CD4-positive, alpha-beta T cell treated with Interleukin-15 for 1 hour (primary cell): ENCODE measurements around the gene TMED4.
"Not testable (repeated sequence)": the region's sequence is repeated elsewhere in the genome, so short reads cannot be mapped to it uniquely, and the experiment has no call there.

Experiments
- DNase-seq: peaks from one replicate; pipeline ENCODE4 v3.0.0-alpha.2; 2020

The TMED4 gene

GRCh38 chr7:44568771-44569560, 13.1 kb downstream of the TMED4 start:
- no peak for DNase-seq

GRCh38 chr7:44567884-44568283, 14.1 kb downstream of the TMED4 start:
- no peak for DNase-seq

- no peak for DNase-seq
Observed at GRCh38 chr7:44566680-44567079, 15.4 kb downstream of the TMED4 start.

GRCh38 chr7:44565795-44566559, 16.1 kb downstream of the TMED4 start:
- no peak for DNase-seq

GRCh38 chr7:44565097-44565794, 16.8 kb downstream of the TMED4 start:
- DNase-seq, result peak; percentile 50

GRCh38 chr7:44564606-44565005, 17.4 kb downstream of the TMED4 start:
- DNase-seq, result no peak

GRCh38 chr7:44563171-44563679, 18.8 kb downstream of the TMED4 start:
- DNase-seq, result no peak

- DNase-seq, result not testable (repeated sequence)
Observed at GRCh38 chr7:44562622-44562962, 19.4 kb downstream of the TMED4 start.

GRCh38 chr7:44561962-44562621, 19.9 kb downstream of the TMED4 start:
- DNase-seq, result no peak

GRCh38 chr7:44561481-44561880, 20.6 kb downstream of the TMED4 start:
- no peak for DNase-seq

GRCh38 chr7:44559485-44559884, 22.5 kb downstream of the TMED4 start:
- no peak for DNase-seq

- DNase-seq, result no peak
Observed at GRCh38 chr7:44557485-44557884, 24.5 kb downstream of the TMED4 start.

- DNase-seq, result no peak
Observed at GRCh38 chr7:44555350-44555749, 26.7 kb downstream of the TMED4 start.

GRCh38 chr7:44552473-44553005, 29.5 kb downstream of the TMED4 start:
- DNase-seq, result not testable (repeated sequence)

- DNase-seq, result no peak
Observed at GRCh38 chr7:44549457-44549856, 32.6 kb downstream of the TMED4 start.

- DNase-seq, result no peak
Observed at GRCh38 chr7:44548893-44549292, 33.1 kb downstream of the TMED4 start.

- DNase-seq, result no peak
Observed at GRCh38 chr7:44547536-44548231, 34.3 kb downstream of the TMED4 start.

- DNase-seq, result no peak
Observed at GRCh38 chr7:44541876-44542610, 40.0 kb downstream of the TMED4 start.

GRCh38 chr7:44541028-44541869, 40.8 kb downstream of the TMED4 start, which contains the start of gene NPC1L1:
NPC1L1 (minus strand) TSS chr7:44541330; CDS start chr7:44541259, 71 bp downstream.
- no peak for DNase-seq

GRCh38 chr7:44540592-44541027, 41.4 kb downstream of the TMED4 start:
- DNase-seq, result no peak
